B cell (primary cell): ENCODE data around the gene DENND10.

Experiments
- CTCF ChIP-seq: fragments of 200-600 bp; IDR thresholded peaks from one replicate; pipeline ENCODE4 v1.8.0; 2022; ENCODE audit warnings: antibody characterized with exemption, mild to moderate bottlenecking
- EZH2 ChIP-seq: IDR thresholded peaks from 2 replicates; pipeline ENCODE4 v1.6.1; 2012; ENCODE audit warnings: borderline replicate concordance, low read depth, mild to moderate bottlenecking, moderate library complexity, low read length; ENCODE audit not compliant: insufficient read depth, poor library complexity, severe bottlenecking

GRCh38 chr10:119159332-119159731 is 55.4 kb downstream of the DENND10 start:
- TF ChIP-seq CTCF (no peak), EZH2 (no peak)
